RPMI8226 (cell line): Measurements from ENCODE around the gene PCSK5.
"Not testable (repeated sequence)": the region's sequence is repeated elsewhere in the genome, so short reads cannot be mapped to it uniquely, and the experiment has no call there.

ENCODE experiments used
- DNase-seq: peaks from one replicate; pipeline ENCODE4 v3.0.0-alpha.2; 2015

PCSK5 gene

GRCh38 chr9:75927356-75927755 lies 36.9 kb downstream of the PCSK5 start:
- DNase-seq = no peak

- no peak for DNase-seq
Observed at GRCh38 chr9:75930190-75930589, 39.7 kb downstream of the PCSK5 start.

GRCh38 chr9:75930730-75931321 lies 40.4 kb downstream of the PCSK5 start:
- DNase-seq = no peak

- DNase-seq = no peak
Observed at GRCh38 chr9:75933982-75934381, 43.5 kb downstream of the PCSK5 start.

- no peak for DNase-seq
Observed at GRCh38 chr9:75935591-75935990, 45.1 kb downstream of the PCSK5 start.

- no peak for DNase-seq
Observed at GRCh38 chr9:75937521-75938258, 47.2 kb downstream of the PCSK5 start.

- DNase-seq = no peak
Observed at GRCh38 chr9:75938946-75939345, 48.5 kb downstream of the PCSK5 start.

- DNase-seq = no peak
Observed at GRCh38 chr9:75939536-75940111, 49.2 kb downstream of the PCSK5 start.

- DNase-seq = no peak
Observed at GRCh38 chr9:75941066-75941465, 50.6 kb downstream of the PCSK5 start.

- DNase-seq = no peak
Observed at GRCh38 chr9:75941577-75942311, 51.3 kb downstream of the PCSK5 start.

GRCh38 chr9:75946766-75947165 lies 56.3 kb downstream of the PCSK5 start:
- DNase-seq = no peak

- no peak for DNase-seq
Observed at GRCh38 chr9:75947233-75947632, 56.8 kb downstream of the PCSK5 start.

GRCh38 chr9:75950998-75951397 lies 60.5 kb downstream of the PCSK5 start:
- DNase-seq = no peak

GRCh38 chr9:75953218-75953617 lies 62.7 kb downstream of the PCSK5 start:
- no peak for DNase-seq

GRCh38 chr9:75956161-75956560 lies 65.7 kb downstream of the PCSK5 start:
- DNase-seq = no peak

- no peak for DNase-seq
Observed at GRCh38 chr9:75957116-75957515, 66.6 kb downstream of the PCSK5 start.

GRCh38 chr9:75958226-75958625 lies 67.8 kb downstream of the PCSK5 start:
- DNase-seq = no peak

- no peak for DNase-seq
Observed at GRCh38 chr9:75960551-75960950, 70.1 kb downstream of the PCSK5 start.

GRCh38 chr9:75962013-75962661 lies 71.7 kb downstream of the PCSK5 start:
- DNase-seq = no peak

GRCh38 chr9:75962662-75963036 lies 72.2 kb downstream of the PCSK5 start:
- DNase-seq = no peak

- not testable (repeated sequence) for DNase-seq
Observed at GRCh38 chr9:75963321-75963720, 72.8 kb downstream of the PCSK5 start.

GRCh38 chr9:75964427-75964826 lies 74.0 kb downstream of the PCSK5 start:
- DNase-seq = no peak

- DNase-seq = no peak
Observed at GRCh38 chr9:75965231-75965630, 74.8 kb downstream of the PCSK5 start.
